ENCODE data around the gene FAM187B. TPM values are rescaled to one million over a fixed set of nuclear protein-coding genes. Genes with fewer than 3 reads are reported as not detected.

The FAM187B gene
- total RNA-seq, 1 experiment from 2014 or later, result not detected

DNA sequence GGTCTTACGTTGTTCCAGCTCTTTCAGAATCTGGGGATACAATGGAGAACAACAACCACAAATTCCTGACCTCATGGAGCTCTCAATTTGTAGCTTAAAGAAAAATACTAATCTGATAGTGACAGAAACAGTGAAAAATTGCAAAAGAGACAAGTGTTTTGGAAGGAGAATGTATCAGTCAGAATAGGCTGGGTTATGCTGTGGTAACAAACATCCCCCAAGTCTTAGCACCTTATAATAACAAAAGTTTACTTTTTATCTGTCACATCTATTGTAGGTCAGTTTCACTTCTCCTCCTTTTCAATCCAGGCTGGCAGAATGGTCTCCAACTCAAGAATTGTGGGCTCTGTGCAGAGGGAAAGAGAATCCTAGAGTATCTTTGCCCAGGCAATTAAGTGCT lies 9.5 kb downstream of the FAM187B start:
- Histone ChIP-seq H3K4me1 (ENCODE audit: control insufficient read depth in 1 of 2, insufficient read depth in 2 of 2, low read length in 2 of 2) (peaks cover 8 to 22% of the 10 kb centered on the region in 2 experiments), H3K27me3 (ENCODE audit: insufficient read depth, low read length) (no peaks in the 10 kb centered on the region), H3K9me3 (ENCODE audit: control insufficient read depth in 1 of 2, insufficient read depth in 1 of 2, low read depth in 1 of 2, low read length in 2 of 2) (peaks cover 4 to 11% of the 10 kb centered on the region in 2 experiments; a peak in 2 of 4 replicates), H3K9ac (ENCODE audit: low read length) (no peak overlapping the region), H3K27ac (ENCODE audit: low read depth, low read length) (no peak overlapping the region), H3K9me2 (ENCODE audit: insufficient read depth) (no peaks in the 10 kb centered on the region), H3K79me2 (ENCODE audit: insufficient read depth, low read length) (no peaks in the 10 kb centered on the region), H2AFZ (ENCODE audit: low read depth, low read length, poor library complexity, severe bottlenecking) (no peak overlapping the region), H3K4me2 (ENCODE audit: low read length) (no peak overlapping the region), H3K4me3 (replicated peaks in 1 of 2; ENCODE audit: low read depth in 1 of 2, low read length in 2 of 2) (no peak overlapping the region), H3K36me3 (ENCODE audit: control insufficient read depth in 1 of 2, insufficient read depth in 2 of 2, low read length in 2 of 2) (no peaks in the 10 kb centered on the region), H4K20me1 (ENCODE audit: insufficient read depth) (no peaks in the 10 kb centered on the region)
- DNase-seq (ENCODE audit: low read depth, low spot score), result no peak
- no peak for ATAC-seq
- ChIA-PET POLR2A (no interaction called here), RAD21 (ENCODE audit: low non-redundant PET in 1 of 2, low total read pairs in 2 of 2, uncharacterized antibody in 2 of 2, unreplicated experiment in 2 of 2) (no interaction called here), CTCF (no interaction called here)
- no TSS peak for BruUV-seq (replicated peaks)
- TF ChIP-seq SIN3A (IDR thresholded peaks at IDR 0.05; ENCODE audit: low read depth), result no peak
- no peak for TF ChIP-seq CBX3 (IDR thresholded peaks at IDR 0.05; ENCODE audit: low read depth)
- no peak for TF ChIP-seq JUND (IDR thresholded peaks at IDR 0.05)
- TF ChIP-seq POLR2A (IDR thresholded peaks at IDR 0.05; ENCODE audit: borderline replicate concordance, extremely low read depth, insufficient read depth, insufficient read length), result no peak
- no peak for TF ChIP-seq EZH2 (IDR thresholded peaks at IDR 0.05)
- TF ChIP-seq, protein P1, sequence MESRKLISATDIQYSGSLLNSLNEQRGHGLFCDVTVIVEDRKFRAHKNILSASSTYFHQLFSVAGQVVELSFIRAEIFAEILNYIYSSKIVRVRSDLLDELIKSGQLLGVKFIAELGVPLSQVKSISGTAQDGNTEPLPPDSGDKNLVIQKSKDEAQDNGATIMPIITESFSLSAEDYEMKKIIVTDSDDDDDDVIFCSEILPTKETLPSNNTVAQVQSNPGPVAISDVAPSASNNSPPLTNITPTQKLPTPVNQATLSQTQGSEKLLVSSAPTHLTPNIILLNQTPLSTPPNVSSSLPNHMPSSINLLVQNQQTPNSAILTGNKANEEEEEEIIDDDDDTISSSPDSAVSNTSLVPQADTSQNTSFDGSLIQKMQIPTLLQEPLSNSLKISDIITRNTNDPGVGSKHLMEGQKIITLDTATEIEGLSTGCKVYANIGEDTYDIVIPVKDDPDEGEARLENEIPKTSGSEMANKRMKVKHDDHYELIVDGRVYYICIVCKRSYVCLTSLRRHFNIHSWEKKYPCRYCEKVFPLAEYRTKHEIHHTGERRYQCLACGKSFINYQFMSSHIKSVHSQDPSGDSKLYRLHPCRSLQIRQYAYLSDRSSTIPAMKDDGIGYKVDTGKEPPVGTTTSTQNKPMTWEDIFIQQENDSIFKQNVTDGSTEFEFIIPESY (IDR thresholded peaks at IDR 0.05; ENCODE audit: extremely low read depth, insufficient replicate concordance, low read length), result no peak
- TF ChIP-seq, protein P2, sequence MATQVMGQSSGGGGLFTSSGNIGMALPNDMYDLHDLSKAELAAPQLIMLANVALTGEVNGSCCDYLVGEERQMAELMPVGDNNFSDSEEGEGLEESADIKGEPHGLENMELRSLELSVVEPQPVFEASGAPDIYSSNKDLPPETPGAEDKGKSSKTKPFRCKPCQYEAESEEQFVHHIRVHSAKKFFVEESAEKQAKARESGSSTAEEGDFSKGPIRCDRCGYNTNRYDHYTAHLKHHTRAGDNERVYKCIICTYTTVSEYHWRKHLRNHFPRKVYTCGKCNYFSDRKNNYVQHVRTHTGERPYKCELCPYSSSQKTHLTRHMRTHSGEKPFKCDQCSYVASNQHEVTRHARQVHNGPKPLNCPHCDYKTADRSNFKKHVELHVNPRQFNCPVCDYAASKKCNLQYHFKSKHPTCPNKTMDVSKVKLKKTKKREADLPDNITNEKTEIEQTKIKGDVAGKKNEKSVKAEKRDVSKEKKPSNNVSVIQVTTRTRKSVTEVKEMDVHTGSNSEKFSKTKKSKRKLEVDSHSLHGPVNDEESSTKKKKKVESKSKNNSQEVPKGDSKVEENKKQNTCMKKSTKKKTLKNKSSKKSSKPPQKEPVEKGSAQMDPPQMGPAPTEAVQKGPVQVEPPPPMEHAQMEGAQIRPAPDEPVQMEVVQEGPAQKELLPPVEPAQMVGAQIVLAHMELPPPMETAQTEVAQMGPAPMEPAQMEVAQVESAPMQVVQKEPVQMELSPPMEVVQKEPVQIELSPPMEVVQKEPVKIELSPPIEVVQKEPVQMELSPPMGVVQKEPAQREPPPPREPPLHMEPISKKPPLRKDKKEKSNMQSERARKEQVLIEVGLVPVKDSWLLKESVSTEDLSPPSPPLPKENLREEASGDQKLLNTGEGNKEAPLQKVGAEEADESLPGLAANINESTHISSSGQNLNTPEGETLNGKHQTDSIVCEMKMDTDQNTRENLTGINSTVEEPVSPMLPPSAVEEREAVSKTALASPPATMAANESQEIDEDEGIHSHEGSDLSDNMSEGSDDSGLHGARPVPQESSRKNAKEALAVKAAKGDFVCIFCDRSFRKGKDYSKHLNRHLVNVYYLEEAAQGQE (IDR thresholded peaks at IDR 0.05; ENCODE audit: low read depth), result no peak
- TF ChIP-seq, protein P3, sequence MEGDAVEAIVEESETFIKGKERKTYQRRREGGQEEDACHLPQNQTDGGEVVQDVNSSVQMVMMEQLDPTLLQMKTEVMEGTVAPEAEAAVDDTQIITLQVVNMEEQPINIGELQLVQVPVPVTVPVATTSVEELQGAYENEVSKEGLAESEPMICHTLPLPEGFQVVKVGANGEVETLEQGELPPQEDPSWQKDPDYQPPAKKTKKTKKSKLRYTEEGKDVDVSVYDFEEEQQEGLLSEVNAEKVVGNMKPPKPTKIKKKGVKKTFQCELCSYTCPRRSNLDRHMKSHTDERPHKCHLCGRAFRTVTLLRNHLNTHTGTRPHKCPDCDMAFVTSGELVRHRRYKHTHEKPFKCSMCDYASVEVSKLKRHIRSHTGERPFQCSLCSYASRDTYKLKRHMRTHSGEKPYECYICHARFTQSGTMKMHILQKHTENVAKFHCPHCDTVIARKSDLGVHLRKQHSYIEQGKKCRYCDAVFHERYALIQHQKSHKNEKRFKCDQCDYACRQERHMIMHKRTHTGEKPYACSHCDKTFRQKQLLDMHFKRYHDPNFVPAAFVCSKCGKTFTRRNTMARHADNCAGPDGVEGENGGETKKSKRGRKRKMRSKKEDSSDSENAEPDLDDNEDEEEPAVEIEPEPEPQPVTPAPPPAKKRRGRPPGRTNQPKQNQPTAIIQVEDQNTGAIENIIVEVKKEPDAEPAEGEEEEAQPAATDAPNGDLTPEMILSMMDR (IDR thresholded peaks at IDR 0.05 in 2 of 3, conservative IDR thresholded peaks at IDR 0.05 in 1 of 3; ENCODE audit: borderline replicate concordance in 1 of 3, insufficient read depth in 1 of 3, low read depth in 2 of 3, low read length in 2 of 3), result no peak
- no peak for TF ChIP-seq SP1 (IDR thresholded peaks at IDR 0.05; ENCODE audit: low read depth)
- no peak for TF ChIP-seq EZH2phosphoT487 (IDR thresholded peaks at IDR 0.05; ENCODE audit: borderline replicate concordance)
- TF ChIP-seq RAD21 (IDR thresholded peaks at IDR 0.05; ENCODE audit: low read depth), result no peak
- TF ChIP-seq, protein P4, sequence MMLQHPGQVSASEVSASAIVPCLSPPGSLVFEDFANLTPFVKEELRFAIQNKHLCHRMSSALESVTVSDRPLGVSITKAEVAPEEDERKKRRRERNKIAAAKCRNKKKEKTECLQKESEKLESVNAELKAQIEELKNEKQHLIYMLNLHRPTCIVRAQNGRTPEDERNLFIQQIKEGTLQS (IDR thresholded peaks at IDR 0.05), result no peak
- TF ChIP-seq ZNF274 (IDR thresholded peaks at IDR 0.05; ENCODE audit: low read depth, low read length), result no peak
- TF ChIP-seq ELF1 (IDR thresholded peaks at IDR 0.05; ENCODE audit: borderline replicate concordance, low read depth), result no peak
- TF ChIP-seq YY1 (IDR thresholded peaks at IDR 0.05; ENCODE audit: extremely low read depth, insufficient replicate concordance, low read depth, low read length), result no peak
- TF ChIP-seq TCF7L2 (IDR thresholded peaks at IDR 0.05; ENCODE audit: borderline replicate concordance, extremely low read depth, insufficient read depth, insufficient read length), result no peak
- TF ChIP-seq EGR1 (IDR thresholded peaks at IDR 0.05; ENCODE audit: low read depth), result no peak
- TF ChIP-seq ZFX (IDR thresholded peaks at IDR 0.05), result no peak
- intact Hi-C loops (cut with micrococcal nuclease), result no loop called here

Data from HCT116 (cell line).